Measurements from ENCODE around the gene FN3K.

Gene FN3K

GRCh38 chr17:82781894-82782274, 46.5 kb downstream of the FN3K start (continued):
- TF ChIP-seq ZNF202 (tag by site-specific recombination; IDR thresholded peaks at IDR 0.05; ENCODE audit: borderline replicate concordance): no peak
- TF ChIP-seq ZNF354C (tag by site-specific recombination; IDR thresholded peaks at IDR 0.05; ENCODE audit: borderline replicate concordance, low read depth): no peak
- TF ChIP-seq ZNF610 (tag by site-specific recombination; IDR thresholded peaks at IDR 0.05; ENCODE audit: borderline replicate concordance): no peak
- TF ChIP-seq ZBTB44 (tag by site-specific recombination; IDR thresholded peaks at IDR 0.05): no peak
- no peak for TF ChIP-seq ELK4 (IDR thresholded peaks at IDR 0.05; ENCODE audit: borderline replicate concordance, low read depth, low read length)
- TF ChIP-seq INSM2 (tag by site-specific recombination; IDR thresholded peaks at IDR 0.05): no peak
- no peak for TF ChIP-seq ZNF391 (tag by site-specific recombination; IDR thresholded peaks at IDR 0.05; ENCODE audit: borderline replicate concordance, low read depth)
- TF ChIP-seq ZNF132 (tag by site-specific recombination; IDR thresholded peaks at IDR 0.05; ENCODE audit: borderline replicate concordance): no peak
- TF ChIP-seq EGR2 (tag by site-specific recombination; IDR thresholded peaks at IDR 0.05; ENCODE audit: low read depth): no peak
- no peak for TF ChIP-seq ZNF658 (tag by site-specific recombination; IDR thresholded peaks at IDR 0.05)
- no peak for TF ChIP-seq PRDM2 (tag by site-specific recombination; IDR thresholded peaks at IDR 0.05; ENCODE audit: borderline replicate concordance)
- no peak for TF ChIP-seq ZNF549 (tag by site-specific recombination; IDR thresholded peaks at IDR 0.05)
- TF ChIP-seq SCRT2 (tag by site-specific recombination; IDR thresholded peaks at IDR 0.05): peak; percentile 78
- peak; percentile 86 for TF ChIP-seq CTCF (tag by site-specific recombination; IDR thresholded peaks at IDR 0.05)
- no peak for TF ChIP-seq ZNF513 (tag by site-specific recombination; IDR thresholded peaks at IDR 0.05)
- TF ChIP-seq ZNF701 (tag by site-specific recombination; IDR thresholded peaks at IDR 0.05): no peak
- no peak for TF ChIP-seq ZNF138 (tag by site-specific recombination; IDR thresholded peaks at IDR 0.05; ENCODE audit: borderline replicate concordance)
- TF ChIP-seq ZNF146 (tag by site-specific recombination; IDR thresholded peaks at IDR 0.05): no peak
- no peak for TF ChIP-seq ZSCAN23 (tag by site-specific recombination; IDR thresholded peaks at IDR 0.05)
- TF ChIP-seq SCRT1 (tag by site-specific recombination; IDR thresholded peaks at IDR 0.05; ENCODE audit: borderline replicate concordance): peak; percentile 53; the same call in 1 of the 2 replicates
- TF ChIP-seq ZNF112 (tag by site-specific recombination; IDR thresholded peaks at IDR 0.05): no peak
- TF ChIP-seq PRDM1 (tag by site-specific recombination; IDR thresholded peaks at IDR 0.05): no peak
- TF ChIP-seq ZNF404 (tag by site-specific recombination; IDR thresholded peaks at IDR 0.05): no peak
- no peak for TF ChIP-seq ZBTB26 (tag by site-specific recombination; optimal IDR thresholded peaks at IDR 0.05)

All from HEK293 (cell line).